H1 (cell line): ENCODE data around the gene IDH3A. TPM values are rescaled to one million over a fixed set of nuclear protein-coding genes. Genes with fewer than 3 reads are reported as not detected.

Experiments
- CTCF ChIA-PET: fragments of 300-600 bp; sonication (Branson Sonifier 250); formaldehyde crosslinking; loops from one replicate; lab custom pipeline; 2021; ENCODE audit not compliant: partially characterized antibody; lab: Charles Lee
- POLR2A ChIA-PET: fragments of 300-600 bp; sonication (Branson Sonifier 250); formaldehyde crosslinking; loops from one replicate; lab custom pipeline; 2021; ENCODE audit warnings: inconsistent platforms; ENCODE audit not compliant: partially characterized antibody; lab: Charles Lee
- DNase-seq, 2 experiments: peaks; one replicate each; pipeline versions ENCODE4 v3.0.0 to v3.0.0-alpha.2; 2010 to 2022; ENCODE audit warnings: low spot score in 2 of 2, low read depth in 1 of 2, mixed read lengths in 1 of 2
- FAIRE-seq: peaks from 2 replicates; lab custom pipeline; 2011; peaks lifted over from hg19 to GRCh38; lab: Jason Lieb, UNC
- H2AFZ ChIP-seq: 2 replicates; pipeline ENCODE4 v1.8.1; 2012; ENCODE audit warnings: low read length, inconsistent platforms
- H2AK5ac ChIP-seq: 2 replicates; pipeline ENCODE4 v1.6.1; 2013; ENCODE audit warnings: low read depth, low read length
- H2BK120ac ChIP-seq: replicated peaks from 2 replicates; pipeline ENCODE3; 2013; ENCODE audit warnings: low read depth, low read length, inconsistent platforms
- H2BK12ac ChIP-seq: 2 replicates; pipeline ENCODE4 v1.6.1; 2013; ENCODE audit warnings: low read depth, low read length
- H2BK15ac ChIP-seq: 2 replicates; pipeline ENCODE4 v1.6.1; 2013; ENCODE audit warnings: low read length
- H2BK20ac ChIP-seq: 2 replicates; pipeline ENCODE4 v1.6.1; 2013; ENCODE audit warnings: low read length
- H2BK5ac ChIP-seq: 2 replicates; pipeline ENCODE4 v1.6.1; 2013; ENCODE audit warnings: low read depth, low read length
- H3K14ac ChIP-seq: 2 replicates; pipeline ENCODE4 v1.6.1; 2013; ENCODE audit warnings: inconsistent platforms; ENCODE audit not compliant: insufficient read length
- H3K18ac ChIP-seq: 2 replicates; pipeline ENCODE4 v1.6.1; 2013; ENCODE audit warnings: low read length; ENCODE audit errors: extremely low read depth
- H3K23ac ChIP-seq: 2 replicates; pipeline ENCODE4 v1.6.1; 2013; ENCODE audit warnings: inconsistent platforms; ENCODE audit not compliant: insufficient read length
- H3K23me2 ChIP-seq: 2 replicates; pipeline ENCODE4 v1.6.1; 2013; ENCODE audit warnings: low read depth, low read length
- H3K27ac ChIP-seq: 2 replicates; pipeline ENCODE4 v1.6.1; 2011; ENCODE audit warnings: low read depth, low read length, inconsistent platforms
- H3K27me3 ChIP-seq, 4 experiments: replicated peaks in 1 of 4; 1 replicate in 1 of 4; 2 replicates in 3 of 4; pipeline versions ENCODE4 v1.6.1 to v1.8.1; 2011 to 2013; ENCODE audit warnings: low read length in 3 of 4, mild to moderate bottlenecking in 3 of 4, inconsistent platforms in 2 of 4, mixed read lengths in 2 of 4, moderate library complexity in 1 of 4; ENCODE audit not compliant: control insufficient read depth in 3 of 4, insufficient read depth in 3 of 4; ENCODE audit errors: extremely low read depth in 1 of 4
- H3K36me3 ChIP-seq, 4 experiments: 2 replicates each; pipeline versions ENCODE4 v1.6.1 to v1.8.1; 2011 to 2013; ENCODE audit warnings: mild to moderate bottlenecking in 4 of 4, low read length in 3 of 4, moderate library complexity in 2 of 4, control low read depth in 1 of 4, inconsistent platforms in 1 of 4; ENCODE audit not compliant: insufficient read depth in 4 of 4, control insufficient read depth in 2 of 4
- H3K4ac ChIP-seq: replicated peaks from 2 replicates; pipeline ENCODE3; 2013; ENCODE audit warnings: low read length, low read depth, mixed read lengths, inconsistent platforms; ENCODE audit not compliant: insufficient read length
- H3K4me1 ChIP-seq, 4 experiments: replicated peaks in 1 of 4; 1 replicate in 1 of 4; 2 replicates in 3 of 4; pipeline versions ENCODE4 v1.6.1 to v1.8.1; 2011 to 2013; ENCODE audit warnings: low read length in 3 of 4, inconsistent platforms in 2 of 4, mixed read lengths in 1 of 4; ENCODE audit not compliant: insufficient read depth in 4 of 4, control insufficient read depth in 3 of 4
- H3K4me2 ChIP-seq, 2 experiments: 2 replicates each; pipeline versions ENCODE4 v1.6.1 to v1.8.1; 2011 to 2013; ENCODE audit warnings: low read depth in 2 of 2, low read length in 2 of 2, control low read depth in 1 of 2, inconsistent platforms in 1 of 2, mild to moderate bottlenecking in 1 of 2; ENCODE audit not compliant: insufficient read depth in 1 of 2
- H3K4me3 ChIP-seq, 4 experiments: fragments of 200-600, 300-600 bp in 1 of 4; sonication (generic), shearing (Covaris generic), sonication (Bioruptor Twin) in 1 of 4; 2 replicates each; pipeline versions ENCODE4 v1.5.1 to v1.8.1; 2011 to 2016; ENCODE audit warnings: low read length in 4 of 4, low read depth in 3 of 4, control low read depth in 2 of 4, inconsistent platforms in 2 of 4, mild to moderate bottlenecking in 2 of 4, mixed read lengths in 1 of 4, moderate library complexity in 1 of 4; ENCODE audit not compliant: insufficient read depth in 2 of 4; ENCODE audit errors: extremely low read depth in 1 of 4
- H3K56ac ChIP-seq: replicated peaks from 2 replicates; pipeline ENCODE3; 2013; ENCODE audit warnings: low read depth, mild to moderate bottlenecking, mixed read lengths, low read length, inconsistent platforms; ENCODE audit not compliant: insufficient read length
- H3K79me1 ChIP-seq: 2 replicates; pipeline ENCODE4 v1.6.1; 2013; ENCODE audit warnings: low read depth, low read length, control low read depth
- H3K79me2 ChIP-seq, 2 experiments: 2 replicates each; pipeline versions ENCODE4 v1.6.1 to v1.8.1; 2012 to 2013; ENCODE audit warnings: low read length in 2 of 2, mild to moderate bottlenecking in 2 of 2, inconsistent platforms in 1 of 2; ENCODE audit not compliant: insufficient read depth in 2 of 2, control insufficient read depth in 1 of 2
- H3K9ac ChIP-seq, 4 experiments: replicated peaks in 1 of 4; 1 replicate in 1 of 4; 2 replicates in 3 of 4; pipeline versions ENCODE4 v1.6.1 to v1.8.1; 2011 to 2013; ENCODE audit warnings: low read depth in 3 of 4, low read length in 3 of 4, control low read depth in 2 of 4, mild to moderate bottlenecking in 2 of 4, moderate library complexity in 2 of 4, inconsistent platforms in 1 of 4; ENCODE audit errors: extremely low read depth in 1 of 4
- H3K9me3 ChIP-seq, 2 experiments: 2 replicates each; pipeline versions ENCODE4 v1.6.1 to v1.8.1; 2012 to 2013; ENCODE audit warnings: mild to moderate bottlenecking in 2 of 2, moderate library complexity in 2 of 2, control low read depth in 1 of 2, inconsistent platforms in 1 of 2, low read depth in 1 of 2, low read length in 1 of 2, mixed read lengths in 1 of 2; ENCODE audit not compliant: insufficient read depth in 2 of 2
- H4K20me1 ChIP-seq, 2 experiments: replicated peaks in 1 of 2; 2 replicates each; pipeline versions ENCODE3 to v1.8.1; 2011 to 2013; ENCODE audit warnings: inconsistent platforms in 2 of 2, low read length in 2 of 2, mild to moderate bottlenecking in 1 of 2; ENCODE audit not compliant: insufficient read depth in 2 of 2, control insufficient read depth in 1 of 2
- H4K5ac ChIP-seq: 2 replicates; pipeline ENCODE4 v1.6.1; 2013; ENCODE audit warnings: low read length, low read depth, mixed read lengths, inconsistent platforms; ENCODE audit not compliant: insufficient read length
- H4K8ac ChIP-seq: 2 replicates; pipeline ENCODE4 v1.8.0; 2013; ENCODE audit warnings: mild to moderate bottlenecking, moderate library complexity, low read length, inconsistent platforms; ENCODE audit not compliant: insufficient read depth; ENCODE audit errors: extremely low read depth
- H4K91ac ChIP-seq: replicated peaks from 2 replicates; pipeline ENCODE3; 2013; ENCODE audit warnings: low read length, mixed read lengths, inconsistent platforms; ENCODE audit not compliant: insufficient read length
- CTBP2 ChIP-seq: IDR thresholded peaks from 2 replicates; pipeline ENCODE4 v1.7.0; 2011; ENCODE audit warnings: borderline replicate concordance, mild to moderate bottlenecking, moderate library complexity, mixed read lengths, low read length; ENCODE audit not compliant: insufficient read depth, insufficient read length
- EP300 ChIP-seq, 2 experiments: IDR thresholded peaks; 1 replicate in 1 of 2; 2 replicates in 1 of 2; pipeline ENCODE4 v1.6.1; 2011 to 2012; ENCODE audit warnings: low read depth in 2 of 2, low read length in 2 of 2, mild to moderate bottlenecking in 2 of 2, borderline replicate concordance in 1 of 2, inconsistent platforms in 1 of 2, moderate library complexity in 1 of 2
- RAD21 ChIP-seq, 2 experiments: IDR thresholded peaks in 1 of 2; conservative IDR thresholded peaks in 1 of 2; 2 replicates each; pipeline ENCODE4 v1.6.1; 2011; ENCODE audit warnings: low read depth in 2 of 2, low read length in 2 of 2, improper control_type of control experiment in 1 of 2, inconsistent platforms in 1 of 2, mild to moderate bottlenecking in 1 of 2, moderate library complexity in 1 of 2
- SRF ChIP-seq: IDR thresholded peaks from 2 replicates; pipeline ENCODE4 v1.6.1; 2011; ENCODE audit warnings: mild to moderate bottlenecking, low read depth, low read length, moderate library complexity
- TCF12 ChIP-seq: IDR thresholded peaks from 2 replicates; pipeline ENCODE4 v1.6.1; 2011; ENCODE audit warnings: low read depth, mild to moderate bottlenecking, low read length
- WGBS, 2 experiments: shearing (Covaris generic) in 1 of 2; methylation state at CpG; one replicate each; pipeline versions ENCODE4 v1.1.6 to v1.1.7; 2013 to 2015; ENCODE audit warnings: low lambda C conversion rate in 2 of 2, mixed read lengths in 2 of 2, inconsistent platforms in 1 of 2, low coverage in 1 of 2, missing lambda C conversion rate in 1 of 2; ENCODE audit not compliant: insufficient replicate concordance in 2 of 2, insufficient coverage in 1 of 2, insufficient read length in 1 of 2; ENCODE audit errors: extremely low coverage in 1 of 2, missing lambda C conversion rate in 1 of 2; 5-methylcytosine and 5-hydroxymethylcytosine counted together
- polyA plus RNA-seq, 7 experiments: library from polyadenylated mRNA; depleted of rRNA in 3 of 7; stranded (reverse) in 5 of 7; unstranded in 2 of 7; fragments of >200 nt in 5 of 7; fragments of 200-250 nt in 2 of 7; gene quantifications; 1 replicate in 5 of 7; 2 replicates in 1 of 7; 4 replicates in 1 of 7; pipeline versions ENCODE4 v1.2.1 to v1.2.3, GENCODE V29; 2011 to 2013; ENCODE audit warnings: missing spikeins in 2 of 7, mixed read lengths in 2 of 7
- total RNA-seq: library from RNA; stranded (reverse); fragmentation: NEBNext Ultra II Directional; extraction: Animal tissue kit (Norgen Biotek cat#: 25700); gene quantifications from 2 replicates; pipeline ENCODE4 v1.2.1, GENCODE V29; 2021
- TF ChIP-seq, protein P1 (sequence below), 3 experiments: IDR thresholded peaks; 1 replicate in 2 of 3; 2 replicates in 1 of 3; pipeline versions ENCODE4 v1.5.1 to v1.6.1; 2011; ENCODE audit warnings: low read length in 3 of 3, mild to moderate bottlenecking in 3 of 3, inconsistent platforms in 2 of 3, low read depth in 1 of 3, moderate library complexity in 1 of 3; ENCODE audit not compliant: insufficient read depth in 1 of 3; ENCODE audit errors: control extremely low read depth in 1 of 3

IDH3A gene
- total and polyA plus RNA-seq, 2 of the 8 experiments (the other 6 are each of a cell fraction or from before 2014, with no cell fraction given): 23.4 to 36.8 TPM

DNA sequence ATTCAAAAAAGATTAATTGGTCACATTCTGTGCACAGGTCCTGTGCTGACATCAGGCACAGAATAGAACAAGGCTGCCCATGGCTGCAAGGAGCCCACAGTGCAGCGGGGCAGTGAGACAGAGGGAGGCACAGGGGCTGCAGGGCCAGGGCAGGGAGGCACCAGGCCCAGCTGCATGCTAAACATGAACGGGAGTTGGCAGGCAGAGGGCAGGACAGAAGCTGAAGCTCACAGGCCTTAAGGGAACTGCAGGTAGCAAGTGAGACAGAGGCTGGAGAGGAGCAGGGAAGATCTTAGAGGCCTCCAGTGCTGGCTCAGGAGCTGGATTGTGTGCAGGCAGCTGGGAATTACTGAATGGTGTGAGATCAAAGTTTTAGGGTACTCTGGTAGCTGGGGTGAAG is 26.2 kb downstream of the IDH3A start:
- Histone ChIP-seq H3K79me2 (no peaks in the 10 kb centered on the region), H3K18ac (no peak overlapping the region), H2BK15ac (no peak overlapping the region), H4K8ac (no peak overlapping the region), H2BK5ac (no peak overlapping the region), H3K27ac (no peak overlapping the region), H2AFZ (no peak overlapping the region), H3K4me2 (no peak overlapping the region), H3K9me3 (no peaks in the 10 kb centered on the region), H3K4me1 (no peaks in the 10 kb centered on the region), H3K56ac (no peak overlapping the region), H3K79me1 (no peaks in the 10 kb centered on the region), H3K27me3 (no peaks in the 10 kb centered on the region), H2BK120ac (no peak overlapping the region), H2AK5ac (no peak overlapping the region), H2BK20ac (no peak overlapping the region), H4K91ac (no peak overlapping the region), H3K36me3 (peaks cover 0 to 6% (median 0%) of the 10 kb centered on the region in 4 experiments; a peak in 2 of 8 replicates), H3K23ac (no peak overlapping the region), H4K20me1 (peaks cover 3 to 4% of the 10 kb centered on the region in 2 experiments), H3K23me2 (no peaks in the 10 kb centered on the region), H3K14ac (no peak overlapping the region), H3K9ac (no peak overlapping the region), H2BK12ac (no peak overlapping the region), H3K4ac (no peak overlapping the region), H3K4me3 (no peak overlapping the region), H4K5ac (no peak overlapping the region)
- no peak for DNase-seq
- ChIA-PET POLR2A (interaction anchor here (0.8 kb wide), 1 partner anchor 10 kb away, joined by 3 read pairs; no protein-coding TSS in a partner anchor), CTCF (interaction anchor here (0.6 to 19.5 kb wide), 14 partner anchors 9 to 207 kb away, joined by 3 to 285 read pairs (median 3); partner anchors contain the start of genes ACSBG1 and IDH3A)
- FAIRE-seq: no peak
- WGBS, 2 experiments: 48% methylated on average over 2 of the region's 2 CpGs; no CpG with 5 or more reads in 1 of the 2 experiments
- TF ChIP-seq, protein P1, sequence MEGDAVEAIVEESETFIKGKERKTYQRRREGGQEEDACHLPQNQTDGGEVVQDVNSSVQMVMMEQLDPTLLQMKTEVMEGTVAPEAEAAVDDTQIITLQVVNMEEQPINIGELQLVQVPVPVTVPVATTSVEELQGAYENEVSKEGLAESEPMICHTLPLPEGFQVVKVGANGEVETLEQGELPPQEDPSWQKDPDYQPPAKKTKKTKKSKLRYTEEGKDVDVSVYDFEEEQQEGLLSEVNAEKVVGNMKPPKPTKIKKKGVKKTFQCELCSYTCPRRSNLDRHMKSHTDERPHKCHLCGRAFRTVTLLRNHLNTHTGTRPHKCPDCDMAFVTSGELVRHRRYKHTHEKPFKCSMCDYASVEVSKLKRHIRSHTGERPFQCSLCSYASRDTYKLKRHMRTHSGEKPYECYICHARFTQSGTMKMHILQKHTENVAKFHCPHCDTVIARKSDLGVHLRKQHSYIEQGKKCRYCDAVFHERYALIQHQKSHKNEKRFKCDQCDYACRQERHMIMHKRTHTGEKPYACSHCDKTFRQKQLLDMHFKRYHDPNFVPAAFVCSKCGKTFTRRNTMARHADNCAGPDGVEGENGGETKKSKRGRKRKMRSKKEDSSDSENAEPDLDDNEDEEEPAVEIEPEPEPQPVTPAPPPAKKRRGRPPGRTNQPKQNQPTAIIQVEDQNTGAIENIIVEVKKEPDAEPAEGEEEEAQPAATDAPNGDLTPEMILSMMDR (IDR thresholded peaks at IDR 0.05; ENCODE audit: control extremely low read depth in 1 of 3, insufficient read depth in 1 of 3, low read depth in 1 of 3, low read length in 3 of 3): no peak
- no peak for TF ChIP-seq RAD21 (IDR thresholded peaks at IDR 0.05 in 1 of 2, conservative IDR thresholded peaks at IDR 0.05 in 1 of 2; ENCODE audit: low read depth in 2 of 2, low read length in 2 of 2)
- no peak for TF ChIP-seq EP300 (IDR thresholded peaks at IDR 0.05; ENCODE audit: borderline replicate concordance in 1 of 2, low read depth in 2 of 2, low read length in 2 of 2)
- no peak for TF ChIP-seq TCF12
- no peak for TF ChIP-seq SRF
- no peak for TF ChIP-seq CTBP2
